Measurements from ENCODE around the gene PLXDC1.

The PLXDC1 gene

DNA sequence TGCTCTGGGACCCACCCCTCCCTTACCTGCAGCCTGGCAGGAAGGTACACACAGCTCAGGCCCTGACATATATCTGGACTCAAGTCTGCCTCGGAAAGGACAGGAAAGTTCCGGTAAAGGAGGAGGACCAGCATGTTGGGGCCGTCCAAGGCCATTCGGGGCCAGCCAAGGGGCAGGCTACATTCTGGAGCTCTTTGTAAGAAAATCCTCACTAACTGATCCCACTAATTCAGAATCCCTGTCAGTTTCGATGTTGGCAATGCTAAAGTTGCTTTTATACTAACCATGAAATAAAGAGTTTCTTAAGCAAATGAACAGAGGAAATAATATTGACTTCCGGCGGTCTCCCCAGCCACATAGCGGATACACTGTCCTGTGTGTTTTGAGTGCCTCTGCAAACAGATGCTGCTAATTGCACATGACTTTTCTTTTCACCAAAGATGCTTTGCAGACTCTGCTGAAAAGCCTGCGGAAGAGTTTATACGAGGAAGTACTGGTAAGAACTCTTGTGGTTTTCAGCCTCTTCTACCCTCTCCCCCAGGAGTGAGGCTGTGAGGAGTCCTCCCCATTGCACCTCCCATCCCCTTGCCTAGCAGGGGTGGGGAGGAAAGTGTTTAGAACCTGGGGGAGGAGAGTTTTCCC, 54.8 kb downstream of the PLXDC1 start:
- DNase-seq (ENCODE audit: low spot score): no peak

DNA sequence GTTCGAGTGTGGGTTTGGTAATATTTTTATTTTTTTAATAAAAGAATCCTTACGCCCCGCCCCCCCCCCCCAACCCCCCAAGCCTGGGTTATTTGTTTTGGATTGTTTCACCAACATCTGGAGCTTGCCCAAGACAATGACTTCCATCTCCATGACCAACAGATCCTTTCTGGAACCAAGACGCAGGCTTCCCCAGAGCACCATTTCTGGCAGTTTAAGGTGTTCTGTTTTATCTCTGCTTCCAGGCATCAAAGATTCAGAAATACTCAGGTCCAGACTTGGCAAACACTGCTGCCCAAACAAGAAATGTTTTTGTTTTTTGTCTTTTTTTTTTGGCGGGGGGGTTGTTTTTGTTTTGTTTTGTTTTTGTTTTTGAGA, 56.1 kb downstream of the PLXDC1 start:
- DNase-seq (ENCODE audit: low spot score): no peak

DNA sequence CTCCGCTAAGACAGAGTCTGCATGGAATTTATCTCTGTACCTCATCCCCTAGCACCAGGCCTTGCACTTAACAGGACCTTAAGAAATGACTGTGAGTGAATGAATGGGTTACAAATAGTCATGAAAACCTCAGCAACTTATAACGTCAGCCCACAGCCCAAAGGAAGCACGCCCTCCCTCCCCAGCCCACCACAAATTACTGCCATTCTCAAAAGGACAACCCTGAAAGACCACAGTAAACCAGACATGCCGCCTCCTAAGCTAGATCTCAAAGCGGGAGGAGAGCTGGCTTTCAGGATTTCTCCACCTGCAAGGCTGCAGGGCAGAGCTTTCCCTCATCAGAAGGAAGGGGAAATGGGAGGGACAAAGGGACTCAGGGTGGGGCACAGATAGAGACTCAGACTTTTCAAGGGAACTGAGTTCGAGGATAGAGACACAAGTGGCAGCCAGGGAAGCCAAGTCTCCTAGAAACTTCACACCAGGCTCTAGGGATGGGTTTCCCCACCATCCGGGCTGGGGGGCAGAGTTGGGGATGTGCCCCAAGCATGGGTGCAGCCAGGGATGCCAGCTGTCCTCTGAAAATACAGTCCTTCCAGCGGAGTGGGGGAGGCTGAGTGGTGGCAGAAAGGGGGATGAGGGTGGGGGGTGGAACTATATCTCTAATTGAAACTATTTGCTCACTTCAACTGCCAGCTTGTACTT, 56.7 kb downstream of the PLXDC1 start:
- no peak for DNase-seq (ENCODE audit: low spot score)

DNA sequence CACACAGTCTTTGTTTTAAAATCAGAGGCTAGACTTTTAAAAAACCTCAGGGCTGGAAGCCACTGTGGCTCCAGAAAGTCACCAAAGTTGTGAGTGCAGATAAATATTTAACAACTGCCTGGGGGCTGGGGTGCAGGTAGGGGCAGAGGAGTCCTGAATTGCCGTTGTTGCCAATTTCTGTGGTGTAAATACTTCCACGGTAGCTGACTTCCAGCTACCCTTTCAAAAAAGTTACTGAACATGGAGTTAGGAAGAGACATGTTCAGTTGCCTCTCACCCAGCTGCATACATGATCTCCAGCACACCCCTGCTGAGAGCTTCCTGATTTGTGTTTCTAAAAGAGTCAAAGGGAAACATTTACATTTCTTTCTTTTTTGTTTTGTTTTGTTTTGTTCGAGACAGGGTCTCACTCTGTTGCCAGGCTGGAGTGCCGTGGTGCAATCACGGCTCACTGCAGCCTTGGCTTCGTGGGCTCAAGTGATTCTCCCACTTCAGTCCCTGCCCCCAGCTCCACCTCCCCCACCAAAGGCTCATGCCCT, 58.7 kb downstream of the PLXDC1 start:
- DNase-seq (ENCODE audit: low spot score): no peak

DNA sequence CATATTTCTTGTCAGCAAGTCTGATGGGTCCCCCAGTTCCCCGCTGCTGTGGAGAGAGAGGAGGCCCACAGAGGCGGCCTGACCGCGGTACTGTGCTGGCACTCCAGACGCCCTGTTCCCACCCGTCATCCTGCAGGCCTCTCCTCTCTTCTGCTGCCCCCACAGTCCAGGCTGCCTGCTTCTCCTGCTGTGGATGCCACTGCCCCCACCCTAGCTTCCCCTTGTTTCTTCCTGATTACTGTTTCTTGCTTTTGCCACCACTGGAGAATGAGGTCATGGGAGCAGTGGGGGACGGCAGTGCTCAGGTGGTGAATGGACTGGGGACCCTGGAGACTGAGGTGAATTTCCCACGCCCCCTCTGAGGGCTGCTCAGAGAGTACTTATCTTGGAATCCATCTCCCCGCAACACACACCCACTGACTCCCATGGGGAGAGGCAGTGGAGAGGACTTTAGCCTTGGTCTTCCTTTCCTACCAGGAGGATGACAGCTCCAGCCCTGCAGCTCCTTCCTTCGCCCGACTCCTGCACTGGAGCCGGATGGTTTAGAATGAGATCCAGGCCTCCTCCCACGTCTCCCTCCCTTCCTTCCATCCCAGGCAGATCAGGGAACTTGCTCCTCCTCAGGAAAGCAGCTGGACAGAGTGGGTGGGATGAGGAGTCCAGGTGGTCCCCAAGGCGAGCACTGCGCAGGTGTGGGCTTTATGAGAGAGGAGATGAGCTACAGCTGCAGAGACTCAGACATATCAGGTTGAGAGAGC, 60.4 kb downstream of the PLXDC1 start:
- no peak for DNase-seq (ENCODE audit: low spot score)

DNA sequence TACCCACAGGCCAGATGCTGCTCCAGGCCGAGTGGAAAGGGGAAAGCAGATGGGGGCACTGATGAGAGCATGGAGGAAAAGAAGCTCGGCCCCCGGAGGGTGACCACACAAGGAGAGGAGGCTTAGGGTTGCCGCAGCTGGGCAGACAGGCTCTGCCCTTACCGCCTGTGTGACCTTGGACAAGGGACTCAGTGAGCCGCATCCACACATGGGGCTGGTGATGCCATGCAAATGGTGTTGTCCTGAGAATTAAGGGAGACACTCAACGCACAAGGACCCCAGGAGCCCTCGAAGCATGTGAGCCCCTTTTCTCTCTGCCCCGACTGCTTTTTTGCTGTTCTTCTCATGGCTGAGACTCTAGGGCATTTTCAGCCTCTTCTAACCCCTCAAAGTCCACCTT, 61.0 kb downstream of the PLXDC1 start:
- no peak for DNase-seq (ENCODE audit: low spot score)

DNA sequence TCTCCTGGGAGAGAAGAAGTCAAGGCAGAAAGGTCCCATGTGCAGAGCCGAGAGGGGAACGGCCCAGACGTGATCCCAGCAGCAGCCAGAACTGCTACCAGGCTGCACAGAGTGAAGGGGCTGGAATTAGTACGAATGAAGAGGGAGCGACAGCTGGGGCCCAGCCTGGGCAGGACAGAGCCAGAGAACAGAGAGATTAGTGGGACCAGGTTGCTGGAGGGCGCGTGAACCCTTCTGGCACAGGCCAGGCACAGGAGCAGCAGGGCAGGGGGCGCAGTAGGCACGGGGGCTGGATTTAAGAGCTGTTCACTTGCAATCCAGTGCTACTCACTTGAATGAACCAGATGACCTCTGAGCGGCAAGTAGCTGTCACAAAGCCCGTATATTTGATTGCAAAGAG, 66.9 kb downstream of the PLXDC1 start:
- no peak for DNase-seq (ENCODE audit: low spot score)

DNA sequence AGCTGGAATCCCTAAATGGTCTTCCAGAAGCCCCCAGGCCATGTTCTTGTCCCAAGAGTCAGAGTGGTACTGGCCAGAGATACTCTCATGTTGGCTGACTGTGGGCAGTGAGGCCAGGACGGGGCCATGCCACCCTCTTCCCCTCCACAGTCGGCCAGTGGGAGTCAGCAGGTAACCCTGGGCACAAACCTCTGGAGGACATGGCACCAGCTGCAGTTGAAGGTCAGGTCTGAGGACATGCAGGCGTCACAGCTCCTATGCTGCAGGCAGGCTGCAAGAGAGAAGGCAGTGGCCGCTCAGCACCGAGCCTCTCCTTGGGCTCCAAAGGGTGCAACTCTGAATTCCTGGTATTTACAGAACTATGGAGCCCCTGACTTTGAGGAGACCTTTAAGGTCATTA, 68.2 kb downstream of the PLXDC1 start:
- DNase-seq (ENCODE audit: low spot score): no peak

DNA sequence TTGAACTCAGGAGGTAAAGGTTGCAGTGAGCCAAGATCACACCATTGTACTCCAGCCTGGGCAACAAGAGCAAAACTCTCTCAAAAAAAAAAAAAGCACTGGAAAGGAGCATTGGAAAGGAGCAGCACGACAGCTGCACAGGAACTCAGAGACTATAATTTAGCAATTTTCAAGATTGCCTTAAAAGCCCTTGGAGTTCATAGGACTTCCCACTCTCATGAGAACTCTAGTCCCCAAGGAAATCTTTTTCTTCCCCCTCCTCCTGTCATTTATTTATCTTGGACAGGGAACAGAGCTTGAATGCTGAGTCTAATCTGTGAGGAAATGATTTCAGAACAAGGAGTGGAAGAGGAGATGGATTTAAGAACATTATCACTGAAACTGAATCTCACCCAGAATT, 69.0 kb downstream of the PLXDC1 start:
- no peak for DNase-seq (ENCODE audit: low spot score)

DNA sequence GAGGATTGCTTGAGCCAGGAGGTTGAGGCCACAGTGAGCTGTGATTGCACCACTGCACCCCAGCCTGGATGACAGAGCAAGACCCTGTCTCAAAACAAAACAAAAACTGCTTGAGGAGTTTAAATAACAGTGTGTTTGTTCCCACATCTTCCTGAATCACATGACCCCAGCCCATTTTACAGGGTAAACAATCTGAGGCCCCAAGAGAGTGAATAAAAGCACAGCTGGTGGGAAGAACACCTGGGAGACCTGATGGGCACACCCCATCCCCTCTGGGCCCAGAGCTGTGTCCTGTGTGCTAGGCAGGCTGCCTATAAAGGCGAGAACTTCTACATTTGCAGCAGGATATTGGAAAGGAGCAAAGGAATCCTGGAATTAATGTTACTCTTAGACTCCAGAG, 69.6 kb downstream of the PLXDC1 start:
- DNase-seq (ENCODE audit: low spot score): no peak

DNA sequence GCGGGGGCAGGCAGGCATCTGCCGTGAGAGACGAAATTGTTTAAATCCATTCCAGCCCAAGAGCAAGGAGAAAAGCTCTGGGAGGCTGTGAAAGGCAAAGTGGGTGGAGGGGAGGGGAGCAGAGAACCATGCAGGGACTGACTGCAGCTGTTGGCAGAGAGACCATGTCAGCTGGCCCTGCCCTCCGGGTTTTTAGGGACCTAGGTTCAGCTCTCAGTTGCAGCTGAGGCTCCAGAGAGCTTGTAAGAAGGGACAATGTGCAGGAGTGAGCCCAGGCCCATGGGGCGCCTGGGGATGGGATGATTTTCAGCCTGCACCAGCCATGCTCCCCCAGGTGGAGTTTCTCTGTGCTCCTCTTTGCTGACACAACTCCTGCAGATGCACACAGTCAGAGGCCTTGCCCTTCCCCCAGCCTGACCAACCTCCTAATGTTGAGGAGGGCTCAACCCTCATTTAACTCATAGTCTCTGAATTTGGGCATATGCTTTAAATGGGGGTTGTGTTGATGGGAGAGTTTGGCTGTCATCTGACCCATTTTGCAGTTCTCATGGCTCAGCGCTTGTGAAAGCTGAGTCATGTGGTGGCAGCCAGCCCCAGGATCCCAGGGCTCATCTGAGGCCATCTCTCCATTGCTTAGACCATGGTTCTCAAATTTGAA, 70.9 kb downstream of the PLXDC1 start:
- DNase-seq (ENCODE audit: low spot score): no peak

DNA sequence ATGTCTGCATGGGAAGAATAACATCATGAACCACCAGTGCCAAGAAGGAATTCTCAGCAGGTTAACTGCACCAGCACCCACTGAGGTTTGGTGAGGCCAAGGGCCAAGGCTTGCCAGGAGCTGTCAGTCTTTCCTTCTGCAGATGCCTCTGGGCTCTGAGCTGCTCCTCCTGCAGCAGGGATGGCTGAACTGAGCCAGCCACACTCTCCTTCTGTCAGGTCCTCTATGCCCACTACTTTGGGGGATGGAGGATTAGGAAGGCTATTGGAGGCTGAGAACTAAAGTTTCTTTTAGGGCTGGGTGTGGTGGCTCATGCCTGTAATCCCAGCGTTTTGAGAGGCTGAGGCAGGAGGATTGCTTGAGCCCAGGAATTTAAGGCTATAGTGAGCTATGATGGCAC, 71.6 kb downstream of the PLXDC1 start:
- no peak for DNase-seq (ENCODE audit: low spot score)

DNA sequence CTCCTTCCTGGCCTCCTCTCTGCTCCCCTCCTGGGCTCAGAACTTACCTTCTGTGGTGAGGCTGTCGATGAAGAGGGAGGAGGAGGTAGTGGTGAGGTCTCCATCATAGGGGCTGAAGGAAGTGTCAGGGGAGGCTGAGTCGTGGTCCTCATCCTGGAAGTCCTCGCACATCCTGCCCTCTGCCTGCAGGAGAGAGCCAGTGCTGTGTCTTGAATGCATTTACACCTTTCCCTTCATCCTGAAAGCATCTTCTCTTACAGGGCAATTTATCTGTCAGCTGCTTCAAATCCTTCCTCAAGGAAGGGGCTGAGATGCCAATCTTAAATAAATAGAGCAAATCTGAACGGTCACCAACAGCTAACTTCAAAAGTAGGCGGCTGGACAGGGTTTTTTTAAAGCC, 73.6 kb downstream of the PLXDC1 start:
- no peak for DNase-seq (ENCODE audit: low spot score)

DNA sequence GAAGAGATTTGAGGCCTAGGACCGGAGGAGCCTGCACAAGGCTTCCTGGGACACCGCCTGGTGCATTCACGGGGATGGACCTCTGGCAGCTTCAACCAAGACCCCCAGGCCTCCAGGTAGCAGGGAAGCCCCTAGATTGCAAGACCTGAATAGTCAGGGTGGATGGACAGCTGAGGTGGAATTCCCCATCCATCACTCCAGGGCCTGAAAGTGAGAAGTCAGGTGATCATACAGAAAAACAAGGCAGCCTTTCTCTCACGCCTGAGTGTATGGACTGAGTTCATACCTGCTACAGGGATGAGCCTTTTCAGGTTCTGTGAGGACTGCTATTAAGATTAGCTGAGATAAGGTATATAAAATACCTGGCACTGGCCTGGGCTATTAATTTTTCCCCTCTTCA, 74.2 kb downstream of the PLXDC1 start:
- no peak for DNase-seq (ENCODE audit: low spot score)

DNA sequence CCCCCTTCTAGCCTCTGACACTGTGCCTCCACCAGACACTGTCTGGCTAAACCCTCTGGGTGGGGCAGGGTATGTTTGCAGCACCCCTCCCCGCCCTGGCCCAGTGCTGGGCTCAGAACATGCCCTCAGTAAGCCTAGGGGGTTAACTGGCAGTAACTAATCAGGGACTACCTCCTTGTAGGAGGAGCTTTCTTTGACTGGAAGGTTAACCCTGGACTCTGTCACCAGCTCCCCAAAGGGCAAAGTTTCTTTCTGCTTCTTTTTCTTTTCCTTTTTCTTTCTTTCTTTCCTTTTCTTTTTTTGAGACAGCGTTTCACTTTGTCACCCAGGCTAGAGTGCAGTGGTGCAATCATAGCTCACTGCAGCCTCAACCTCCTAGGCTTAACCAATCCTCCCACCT, 76.8 kb downstream of the PLXDC1 start:
- no peak for DNase-seq (ENCODE audit: low spot score)

DNA sequence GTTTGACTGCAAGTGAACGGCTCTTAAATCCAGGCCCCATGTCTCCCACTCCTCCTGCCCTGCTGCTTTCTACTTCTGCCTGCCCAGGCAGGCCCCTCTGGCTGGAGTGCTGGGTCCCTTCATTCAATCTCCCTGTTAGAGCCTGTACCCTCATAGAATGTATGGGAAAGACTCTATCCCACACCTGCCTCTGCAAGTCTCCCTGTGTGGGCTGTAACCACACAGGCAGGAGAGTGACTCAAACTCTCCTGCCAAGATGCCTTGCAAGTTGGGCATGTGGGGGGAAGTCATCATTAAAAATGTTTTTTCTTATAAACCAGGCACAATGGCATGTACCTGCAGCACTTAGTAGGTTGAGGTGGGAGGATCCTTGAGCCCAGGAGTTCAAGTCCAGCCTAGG, 77.5 kb downstream of the PLXDC1 start:
- no peak for DNase-seq (ENCODE audit: low spot score)

DNA sequence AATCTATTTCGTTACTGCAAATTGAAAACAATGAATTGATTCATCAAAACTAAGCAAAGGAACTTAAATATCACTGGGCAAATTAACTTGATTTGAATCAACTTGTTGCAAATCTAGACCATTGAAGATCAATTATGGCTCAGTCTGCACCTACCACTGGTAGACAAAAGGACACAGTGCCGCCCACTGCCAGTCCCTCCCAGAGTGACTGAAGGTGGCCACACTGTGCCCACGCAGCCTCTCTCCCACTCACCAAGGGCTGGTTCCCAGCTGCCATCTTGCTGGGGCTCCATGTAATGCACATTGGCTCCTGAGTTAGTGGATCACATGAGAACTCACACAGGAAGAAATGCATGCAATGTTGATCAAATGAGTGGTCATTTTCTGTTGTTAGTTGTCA, 78.1 kb downstream of the PLXDC1 start:
- DNase-seq (ENCODE audit: low spot score): no peak

DNA sequence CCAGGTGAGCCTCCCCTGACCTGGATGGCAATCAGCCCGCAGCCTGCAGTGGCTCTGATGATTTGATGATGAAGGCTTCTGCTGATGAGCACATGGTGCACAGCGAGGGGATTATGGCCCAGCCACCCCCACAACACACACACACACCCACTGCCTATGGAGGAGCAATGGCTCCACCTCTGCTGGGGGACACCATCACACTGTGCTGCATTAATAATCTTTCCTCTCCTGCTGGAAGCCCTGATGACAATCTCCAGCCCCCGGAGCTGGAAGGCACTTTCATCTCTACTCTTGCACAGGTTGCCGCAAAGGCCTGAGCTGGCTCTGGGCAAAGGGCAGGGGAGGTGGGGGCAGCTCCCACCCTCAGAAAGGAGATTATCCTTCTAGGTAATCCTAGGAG, 79.9 kb downstream of the PLXDC1 start:
- DNase-seq (ENCODE audit: low spot score): no peak

DNA sequence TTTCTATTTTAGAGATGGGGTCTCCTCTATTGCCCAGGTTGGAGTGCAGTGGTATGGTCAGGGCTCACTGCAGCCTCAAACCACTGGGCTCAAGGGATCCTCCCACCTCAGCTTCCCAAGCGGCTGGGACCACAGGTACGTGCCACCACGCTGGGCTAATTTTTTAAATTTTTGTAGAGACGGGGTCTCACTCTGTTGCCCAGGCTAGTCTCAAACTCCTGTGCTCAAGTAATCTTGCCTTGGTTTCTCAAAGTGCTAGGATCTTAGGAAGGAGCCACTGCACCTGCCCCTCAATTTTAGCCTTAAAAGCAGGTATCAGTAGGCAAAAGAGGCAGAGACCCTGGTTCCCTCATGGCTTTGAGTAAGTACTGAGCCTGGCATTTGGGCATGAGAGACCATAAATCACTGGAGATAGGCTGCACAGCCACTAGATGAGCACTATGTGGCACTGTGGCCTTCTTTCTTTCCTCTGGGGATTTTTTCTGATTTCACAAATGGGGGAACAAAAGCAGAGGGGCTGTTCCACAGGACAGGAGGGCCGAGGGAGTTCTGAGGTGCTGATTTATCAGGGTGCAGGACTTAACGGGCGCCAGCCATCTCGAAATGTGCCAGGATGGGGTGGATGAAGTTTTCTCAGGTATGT, 82.2 kb downstream of the PLXDC1 start:
- DNase-seq (ENCODE audit: low spot score): no peak

DNA sequence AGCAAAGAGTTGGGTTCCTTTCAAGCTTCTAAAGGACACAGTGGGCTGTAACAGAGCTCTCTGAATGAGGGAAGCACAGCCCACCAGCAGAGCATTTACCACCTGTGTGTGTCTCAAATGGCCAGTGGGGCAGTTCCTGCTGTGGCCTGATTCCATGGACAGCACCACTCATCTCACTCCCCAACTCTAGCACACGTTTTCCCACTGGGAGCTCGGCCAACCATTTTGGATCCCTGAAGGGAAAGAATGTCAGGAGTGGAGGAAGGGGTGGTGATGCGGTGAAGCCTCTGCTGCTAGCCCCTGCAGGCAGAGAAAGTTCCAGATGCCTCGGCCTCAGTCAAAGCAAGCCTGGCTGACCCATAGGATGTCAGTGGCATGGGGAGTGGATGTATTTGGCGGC, 86.6 kb downstream of the PLXDC1 start:
- no peak for DNase-seq (ENCODE audit: low spot score)

DNA sequence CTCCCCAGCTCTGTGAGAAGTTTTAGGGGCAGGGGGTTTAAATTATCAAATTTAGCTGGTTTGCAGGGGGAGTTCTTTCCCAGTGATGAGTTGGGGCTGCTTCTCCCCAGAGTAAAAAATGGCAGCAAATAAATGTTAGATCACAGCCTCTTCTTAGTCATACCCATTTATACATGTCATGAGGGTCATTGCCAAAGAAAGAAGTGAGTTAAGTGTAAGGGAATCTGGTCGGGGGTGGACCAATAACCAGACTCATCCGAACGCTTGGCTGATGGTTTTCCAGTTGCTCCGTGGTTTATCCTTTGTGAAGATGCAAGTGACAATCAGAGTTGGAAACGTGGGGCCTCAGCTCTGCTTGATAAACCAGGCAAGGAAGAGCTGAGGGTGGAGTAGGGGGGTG, 87.1 kb downstream of the PLXDC1 start:
- DNase-seq (ENCODE audit: low spot score): no peak

DNA sequence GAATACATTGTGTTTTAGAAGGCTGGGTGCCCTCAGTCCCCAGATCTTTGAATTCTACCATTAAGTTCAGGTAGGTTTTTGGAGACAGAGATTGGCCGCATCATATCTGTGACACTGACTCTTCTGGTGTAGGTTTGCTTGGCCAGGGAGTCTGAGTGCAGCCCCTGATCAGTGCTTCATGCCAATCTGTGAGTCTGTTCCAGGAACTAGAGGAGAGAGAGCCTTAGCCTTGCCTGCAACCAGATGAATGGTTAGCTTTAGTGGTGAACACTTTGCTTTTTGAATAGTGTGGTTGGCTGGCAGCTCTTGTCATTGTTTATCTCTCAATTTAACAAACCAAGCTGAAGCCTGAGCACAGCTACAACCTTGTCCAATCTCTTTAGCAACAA, 87.8 kb downstream of the PLXDC1 start:
- no peak for DNase-seq (ENCODE audit: low spot score)
